Natural killer cell treated with Interleukin-12 subunit alpha and Interleukin-12 subunit beta and Interleukin-15 and Interleukin-18, amount 100 ng/mL, for 72 hours (primary cell): ENCODE results near the gene OTULINL. TPM values are rescaled to one million over a fixed set of nuclear protein-coding genes. Genes with fewer than 3 reads are reported as not detected.

Experiments
- ATAC-seq, 2 donors: fragments of 150-1000 bp; cut with Tn5 transposase in 1 of 2; sonication (Bioruptor Pico), chemical (Tn5 transposase) in 1 of 2; 2 replicates each; pipeline ENCODE4 v1.10.0; 2021
- DNase-seq: peaks from one replicate; pipeline ENCODE4 v3.0.0; 2022; ENCODE audit warnings: low spot score
- H3K27ac Mint-ChIP-seq, 2 donors: 1 replicate in 1 of 2; 2 replicates in 1 of 2; pipeline ENCODE4 v1.8.0; 2022; ENCODE audit warnings: mixed read lengths in 2 of 2, mild to moderate bottlenecking in 1 of 2, moderate library complexity in 1 of 2
- H3K27me3 Mint-ChIP-seq, 2 donors: 1 replicate in 1 of 2; 2 replicates in 1 of 2; pipeline ENCODE4 v1.8.0; 2022; ENCODE audit warnings: mixed read lengths in 2 of 2
- H3K36me3 Mint-ChIP-seq: one replicate; pipeline ENCODE4 v1.8.0; 2022; ENCODE audit warnings: mixed read lengths
- H3K4me1 Mint-ChIP-seq, 2 donors: 1 replicate in 1 of 2; 2 replicates in 1 of 2; pipeline ENCODE4 v1.8.0; 2022; ENCODE audit warnings: low read depth in 2 of 2, mixed read lengths in 2 of 2, mild to moderate bottlenecking in 1 of 2
- H3K4me3 Mint-ChIP-seq: one replicate; pipeline ENCODE4 v1.8.0; 2022; ENCODE audit warnings: mixed read lengths
- H3K9me3 Mint-ChIP-seq: 2 replicates; pipeline ENCODE4 v1.8.0; 2022; ENCODE audit warnings: mixed read lengths
- total RNA-seq, 2 donors: library from RNA; stranded (reverse); gene quantifications; one replicate each; pipeline ENCODE4 v1.2.3, GENCODE V29; 2022

The OTULINL gene
- total RNA-seq, 2 donors from 2014 or later: 10.7 to 14.6 TPM

GRCh38 chr5:14644623-14645237 is 63.1 kb downstream of the OTULINL start:
- Mint-ChIP-seq H3K27ac (no peak overlapping the region), H3K9me3 (no peaks in the 10 kb centered on the region), H3K4me1 (no peaks in the 10 kb centered on the region), H3K27me3 (peaks cover 15 to 33% of the 10 kb centered on the region in 2 donors), H3K36me3 (no peaks in the 10 kb centered on the region), H3K4me3 (no peak overlapping the region)
- ATAC-seq: no peak
- DNase-seq: no peak

GRCh38 chr5:14650052-14650451 is 68.5 kb downstream of the OTULINL start:
- Mint-ChIP-seq H3K27me3 (peaks cover 17 to 33% of the 10 kb centered on the region in 2 donors), H3K36me3 (no peaks in the 10 kb centered on the region), H3K4me1 (peaks cover 0 to under 1% of the 10 kb centered on the region in 2 donors), H3K4me3 (no peak overlapping the region), H3K9me3 (no peaks in the 10 kb centered on the region), H3K27ac (peak overlapping the region in 1 of 2 donors; percentile 26)
- DNase-seq (no peak), ATAC-seq (no peak)

- Mint-ChIP-seq H3K27me3 (peaks cover 7 to 14% of the 10 kb centered on the region in 2 donors), H3K27ac (peak overlapping the region in 1 of 2 donors; percentile 60), H3K4me3 (no peak overlapping the region), H3K9me3 (no peaks in the 10 kb centered on the region), H3K36me3 (no peaks in the 10 kb centered on the region), H3K4me1 (peaks cover 13 to 17% of the 10 kb centered on the region in 2 donors)
- no peak for DNase-seq
- peak in 1 of 2 donors; percentile 17 for ATAC-seq
These were observed 73.7 kb downstream of the OTULINL start for GRCh38 chr5:14655146-14655741.

GRCh38 chr5:14656898-14657297 is 75.3 kb downstream of the OTULINL start:
- DNase-seq (no peak), ATAC-seq (no peak)
- Mint-ChIP-seq H3K4me3 (no peak overlapping the region), H3K36me3 (no peaks in the 10 kb centered on the region), H3K27ac (peak overlapping the region; percentile 33 to 60), H3K4me1 (peaks cover 25 to 26% of the 10 kb centered on the region in 2 donors), H3K9me3 (peaks cover 3% of the 10 kb centered on the region), H3K27me3 (peaks cover 0 to 5% of the 10 kb centered on the region in 2 donors)

- no peak for ATAC-seq
- DNase-seq: no peak
- peak overlapping the region; percentile 33 to 69 for H3K27ac Mint-ChIP-seq
- H3K9me3 Mint-ChIP-seq: peaks cover 3% of the 10 kb centered on the region
- no peak overlapping the region for H3K4me3 Mint-ChIP-seq
- no peaks in the 10 kb centered on the region for H3K27me3 Mint-ChIP-seq
- H3K36me3 Mint-ChIP-seq: no peaks in the 10 kb centered on the region
- H3K4me1 Mint-ChIP-seq: peaks cover 36 to 49% of the 10 kb centered on the region in 2 donors
These were observed 78.4 kb downstream of the OTULINL start for GRCh38 chr5:14659821-14660607.

- no peaks in the 10 kb centered on the region for H3K27me3 Mint-ChIP-seq
- H3K4me1 Mint-ChIP-seq: peaks cover 40 to 51% of the 10 kb centered on the region in 2 donors
- peak overlapping the region; percentile 11 for H3K4me3 Mint-ChIP-seq
- H3K9me3 Mint-ChIP-seq: peaks cover 3% of the 10 kb centered on the region
- peaks cover 4% of the 10 kb centered on the region for H3K36me3 Mint-ChIP-seq
- ATAC-seq: no peak
- no peak for DNase-seq
- H3K27ac Mint-ChIP-seq: peak overlapping the region; percentile 23 to 33
These were observed 79.2 kb downstream of the OTULINL start for GRCh38 chr5:14660833-14661232.

Other genes with a start within 250 kb of the OTULINL start
- gene OTULIN, start 82.9 kb downstream of the OTULINL start, total RNA-seq: 100 to 1,000 TPM; 111 to 135 TPM